ENCODE measurements around the gene ST3GAL4.

GRCh38 chr11:126345283-126345682 is 10.2 kb upstream of the ST3GAL4 start:
- TF ChIP-seq, protein P1, sequence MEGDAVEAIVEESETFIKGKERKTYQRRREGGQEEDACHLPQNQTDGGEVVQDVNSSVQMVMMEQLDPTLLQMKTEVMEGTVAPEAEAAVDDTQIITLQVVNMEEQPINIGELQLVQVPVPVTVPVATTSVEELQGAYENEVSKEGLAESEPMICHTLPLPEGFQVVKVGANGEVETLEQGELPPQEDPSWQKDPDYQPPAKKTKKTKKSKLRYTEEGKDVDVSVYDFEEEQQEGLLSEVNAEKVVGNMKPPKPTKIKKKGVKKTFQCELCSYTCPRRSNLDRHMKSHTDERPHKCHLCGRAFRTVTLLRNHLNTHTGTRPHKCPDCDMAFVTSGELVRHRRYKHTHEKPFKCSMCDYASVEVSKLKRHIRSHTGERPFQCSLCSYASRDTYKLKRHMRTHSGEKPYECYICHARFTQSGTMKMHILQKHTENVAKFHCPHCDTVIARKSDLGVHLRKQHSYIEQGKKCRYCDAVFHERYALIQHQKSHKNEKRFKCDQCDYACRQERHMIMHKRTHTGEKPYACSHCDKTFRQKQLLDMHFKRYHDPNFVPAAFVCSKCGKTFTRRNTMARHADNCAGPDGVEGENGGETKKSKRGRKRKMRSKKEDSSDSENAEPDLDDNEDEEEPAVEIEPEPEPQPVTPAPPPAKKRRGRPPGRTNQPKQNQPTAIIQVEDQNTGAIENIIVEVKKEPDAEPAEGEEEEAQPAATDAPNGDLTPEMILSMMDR (IDR thresholded peaks at IDR 0.05) = no peak
- TF ChIP-seq POLR2A (IDR thresholded peaks at IDR 0.05) (no peak), POLR2AphosphoS5 (IDR thresholded peaks at IDR 0.05; ENCODE audit: insufficient read depth in 1 of 2, low read depth in 1 of 2) (no peak)
